Neural cell (in vitro differentiated cells): ENCODE measurements around the gene PTPRN2. TPM values are rescaled to one million over a fixed set of nuclear protein-coding genes. Genes with fewer than 3 reads are reported as not detected.

Experiments used
- H2AFZ ChIP-seq: fragments of 200-600, 300-800 bp; sonication (generic), shearing (Covaris generic); 2 replicates; pipeline ENCODE4 v1.6.0; 2014; ENCODE audit warnings: low read depth, mild to moderate bottlenecking, antibody characterized with exemption, low read length, moderate library complexity
- H3F3A ChIP-seq: fragments of 200-600 bp; shearing (Covaris generic); 2 replicates; pipeline ENCODE4 v1.6.1; 2016; ENCODE audit warnings: mild to moderate bottlenecking, moderate library complexity, mixed read lengths, antibody characterized with exemption, low read length; ENCODE audit not compliant: insufficient read depth, poor library complexity, severe bottlenecking
- H3K27ac ChIP-seq: fragments of 200-600, 300-800 bp; sonication (generic), shearing (Covaris generic); 2 replicates; pipeline ENCODE4 v1.5.1; 2014; ENCODE audit warnings: mild to moderate bottlenecking, low read length, moderate library complexity
- H3K27me3 ChIP-seq: fragments of 300-800, 200-600 bp; sonication (generic), shearing (Covaris generic); 2 replicates; pipeline ENCODE4 v1.6.0; 2014; ENCODE audit warnings: mild to moderate bottlenecking, low read depth, low read length, moderate library complexity; ENCODE audit not compliant: insufficient read depth
- H3K36me3 ChIP-seq: fragments of 300-800, 200-600 bp; sonication (generic), shearing (Covaris generic); 2 replicates; pipeline ENCODE4 v1.5.1; 2014; ENCODE audit warnings: mild to moderate bottlenecking, antibody characterized with exemption, low read length, moderate library complexity; ENCODE audit not compliant: insufficient read depth
- H3K4me2 ChIP-seq: fragments of 300-800, 200-600 bp; sonication (generic), shearing (Covaris generic); 2 replicates; pipeline ENCODE4 v1.6.0; 2014; ENCODE audit warnings: mild to moderate bottlenecking, low read length
- H3K4me3 ChIP-seq: fragments of 300-800, 200-600 bp; sonication (generic), shearing (Covaris generic); 2 replicates; pipeline ENCODE4 v1.5.1; 2014; ENCODE audit warnings: mild to moderate bottlenecking, low read length, moderate library complexity
- H3K79me2 ChIP-seq: fragments of 200-600 bp; shearing (Covaris generic); replicated peaks from 2 replicates; pipeline ENCODE4 v1.6.0; 2014; ENCODE audit warnings: mild to moderate bottlenecking, low read length, moderate library complexity; ENCODE audit not compliant: insufficient read depth
- H3K9ac ChIP-seq: fragments of 300-800, 200-600 bp; sonication (generic), shearing (Covaris generic); 2 replicates; pipeline ENCODE4 v1.6.1; 2016; ENCODE audit warnings: mild to moderate bottlenecking, low read length, mixed read lengths
- H3K9me2 ChIP-seq: fragments of 200-600 bp; shearing (Covaris generic); 2 replicates; pipeline ENCODE4 v1.6.1; 2016; ENCODE audit warnings: mild to moderate bottlenecking, low read length, mixed read lengths; ENCODE audit not compliant: insufficient read depth
- H3K9me3 ChIP-seq: fragments of 200-600, 300-800 bp; sonication (generic), shearing (Covaris generic); 2 replicates; pipeline ENCODE4 v1.6.1; 2016; ENCODE audit warnings: mild to moderate bottlenecking, mixed run types, low read length, moderate library complexity, mixed read lengths
- H4K20me1 ChIP-seq: fragments of 200-600 bp; shearing (Covaris generic); 2 replicates; pipeline ENCODE4 v1.6.1; 2016; ENCODE audit warnings: mild to moderate bottlenecking, mixed run types; ENCODE audit not compliant: insufficient read depth
- EP300 ChIP-seq: fragments of 450-650 bp; conservative IDR thresholded peaks from 2 replicates; pipeline ENCODE4 v1.6.1; 2014; ENCODE audit warnings: antibody characterized with exemption, mild to moderate bottlenecking, moderate library complexity; ENCODE audit not compliant: poor library complexity, severe bottlenecking
- EZH2 ChIP-seq: fragments of 200-600, 300-800 bp; shearing (Covaris generic), sonication (generic); IDR thresholded peaks from 2 replicates; pipeline ENCODE4 v1.6.1; 2014; ENCODE audit warnings: antibody characterized with exemption, low read length, borderline replicate concordance, mild to moderate bottlenecking; ENCODE audit not compliant: insufficient read depth, poor library complexity, severe bottlenecking
- MXI1 ChIP-seq: fragments of 450-650 bp; conservative IDR thresholded peaks from 2 replicates; pipeline ENCODE4 v1.6.1; 2014; ENCODE audit warnings: antibody characterized with exemption, mild to moderate bottlenecking; ENCODE audit not compliant: poor library complexity, severe bottlenecking
- POLR2AphosphoS5 ChIP-seq: IDR thresholded peaks from 2 replicates; pipeline ENCODE4 v1.6.1; 2012
- RAD21 ChIP-seq: fragments of 450-650 bp; conservative IDR thresholded peaks from 2 replicates; pipeline ENCODE4 v1.6.1; 2014; ENCODE audit warnings: antibody characterized with exemption, mild to moderate bottlenecking, moderate library complexity
- REST ChIP-seq: IDR thresholded peaks from 2 replicates; pipeline ENCODE4 v1.6.1; 2012; ENCODE audit warnings: borderline replicate concordance
- SMC3 ChIP-seq: fragments of 450-650 bp; conservative IDR thresholded peaks from 2 replicates; pipeline ENCODE4 v1.6.1; 2014; ENCODE audit warnings: antibody characterized with exemption, mild to moderate bottlenecking, moderate library complexity; ENCODE audit not compliant: poor library complexity
- TAF1 ChIP-seq: IDR thresholded peaks from 2 replicates; pipeline ENCODE4 v1.6.1; 2012; ENCODE audit warnings: low read depth
- polyA plus RNA-seq: library from polyadenylated mRNA; depleted of rRNA; stranded (reverse); fragments of >200 nt; gene quantifications from 2 replicates; pipeline ENCODE4 v1.2.3, GENCODE V29; 2014
- TF ChIP-seq, protein P1 (sequence below): fragments of 450-650 bp; IDR thresholded peaks from 2 replicates; pipeline ENCODE4 v1.5.1; 2014; ENCODE audit warnings: antibody characterized with exemption, mild to moderate bottlenecking, moderate library complexity; ENCODE audit not compliant: poor library complexity, severe bottlenecking

The PTPRN2 gene
- polyA plus RNA-seq, 1 donor from 2014 or later = 31.0 TPM

DNA sequence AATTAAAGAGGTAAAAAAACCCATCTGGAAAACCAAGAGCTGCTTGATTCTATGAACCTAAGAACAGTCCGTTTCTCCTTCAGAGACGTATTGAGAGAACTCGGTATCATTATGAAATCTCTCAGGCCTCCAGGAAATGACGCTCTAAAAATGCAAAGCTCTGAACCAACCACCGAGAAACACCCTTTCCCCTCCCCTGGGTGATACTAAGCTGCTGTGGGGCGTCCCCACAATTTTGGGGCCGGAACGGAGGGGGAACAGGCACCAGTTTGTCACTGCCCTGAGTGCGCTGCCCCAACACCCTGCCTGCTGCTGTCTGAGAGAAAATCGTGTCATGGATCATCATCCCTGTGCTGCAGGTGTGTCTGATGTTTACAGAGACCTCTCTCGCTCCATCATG is 741.4 kb downstream of the PTPRN2 start:
- H3K9ac ChIP-seq = no peak overlapping the region
- H3K9me2 ChIP-seq = no peaks in the 10 kb centered on the region
- no peaks in the 10 kb centered on the region for H3K36me3 ChIP-seq
- H3K9me3 ChIP-seq = peaks cover 3% of the 10 kb centered on the region
- peaks cover 4% of the 10 kb centered on the region for H3F3A ChIP-seq
- H3K79me2 ChIP-seq = no peaks in the 10 kb centered on the region
- no peaks in the 10 kb centered on the region for H4K20me1 ChIP-seq
- no peak overlapping the region for H3K4me3 ChIP-seq
- H2AFZ ChIP-seq = no peak overlapping the region
- H3K27me3 ChIP-seq = no peaks in the 10 kb centered on the region
- TF ChIP-seq REST = no peak
- no peak for TF ChIP-seq EP300
- TF ChIP-seq, protein P1, sequence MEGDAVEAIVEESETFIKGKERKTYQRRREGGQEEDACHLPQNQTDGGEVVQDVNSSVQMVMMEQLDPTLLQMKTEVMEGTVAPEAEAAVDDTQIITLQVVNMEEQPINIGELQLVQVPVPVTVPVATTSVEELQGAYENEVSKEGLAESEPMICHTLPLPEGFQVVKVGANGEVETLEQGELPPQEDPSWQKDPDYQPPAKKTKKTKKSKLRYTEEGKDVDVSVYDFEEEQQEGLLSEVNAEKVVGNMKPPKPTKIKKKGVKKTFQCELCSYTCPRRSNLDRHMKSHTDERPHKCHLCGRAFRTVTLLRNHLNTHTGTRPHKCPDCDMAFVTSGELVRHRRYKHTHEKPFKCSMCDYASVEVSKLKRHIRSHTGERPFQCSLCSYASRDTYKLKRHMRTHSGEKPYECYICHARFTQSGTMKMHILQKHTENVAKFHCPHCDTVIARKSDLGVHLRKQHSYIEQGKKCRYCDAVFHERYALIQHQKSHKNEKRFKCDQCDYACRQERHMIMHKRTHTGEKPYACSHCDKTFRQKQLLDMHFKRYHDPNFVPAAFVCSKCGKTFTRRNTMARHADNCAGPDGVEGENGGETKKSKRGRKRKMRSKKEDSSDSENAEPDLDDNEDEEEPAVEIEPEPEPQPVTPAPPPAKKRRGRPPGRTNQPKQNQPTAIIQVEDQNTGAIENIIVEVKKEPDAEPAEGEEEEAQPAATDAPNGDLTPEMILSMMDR = no peak
- no peak for TF ChIP-seq RAD21
- TF ChIP-seq EZH2 = no peak
- no peak for TF ChIP-seq TAF1
- TF ChIP-seq SMC3 = no peak
- no peak for TF ChIP-seq POLR2AphosphoS5
- no peak for TF ChIP-seq MXI1
- H3K4me2 ChIP-seq = no peak overlapping the region
- no peak overlapping the region for H3K27ac ChIP-seq

DNA sequence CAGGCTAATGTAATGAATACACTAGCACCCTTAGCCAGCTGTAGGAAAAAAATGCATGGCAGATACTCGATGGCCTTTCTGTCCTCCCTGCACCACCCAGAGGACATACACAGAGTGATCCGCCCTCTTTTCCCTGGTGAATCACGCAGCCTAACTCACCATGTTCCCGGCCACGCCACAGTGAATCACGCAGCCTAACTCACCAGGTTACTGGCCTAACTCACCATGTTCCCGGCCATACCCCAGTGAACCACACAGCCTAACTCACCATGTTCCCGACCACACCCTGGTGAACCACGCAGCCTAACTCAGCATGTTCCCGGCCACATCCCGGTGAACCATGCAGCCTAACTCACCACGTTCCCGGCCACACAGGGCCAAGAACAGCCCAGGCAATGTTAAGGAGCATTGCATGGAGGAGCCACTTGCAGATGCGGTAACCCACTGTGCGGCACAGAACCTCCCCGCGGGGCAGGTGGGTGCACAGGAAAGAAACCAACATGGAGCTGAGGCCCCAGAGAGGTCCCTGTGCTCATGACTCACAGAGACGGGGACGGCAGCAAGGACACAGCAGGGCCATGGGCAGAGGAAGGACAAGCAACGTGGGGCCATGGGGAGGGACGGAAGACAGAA is 742.3 kb downstream of the PTPRN2 start:
- peaks cover 4% of the 10 kb centered on the region for H3F3A ChIP-seq
- no peak overlapping the region for H3K4me3 ChIP-seq
- H3K27me3 ChIP-seq = no peaks in the 10 kb centered on the region
- no peaks in the 10 kb centered on the region for H3K9me2 ChIP-seq
- TF ChIP-seq RAD21 = no peak
- no peak for TF ChIP-seq SMC3
- no peak for TF ChIP-seq EP300
- TF ChIP-seq POLR2AphosphoS5 = no peak
- no peak for TF ChIP-seq EZH2
- no peak for TF ChIP-seq TAF1
- no peak for TF ChIP-seq REST
- TF ChIP-seq MXI1 = no peak
- TF ChIP-seq, protein P1 = no peak
- H2AFZ ChIP-seq = no peak overlapping the region
- H3K27ac ChIP-seq = no peak overlapping the region
- H3K79me2 ChIP-seq = no peaks in the 10 kb centered on the region
- H3K4me2 ChIP-seq = no peak overlapping the region
- H3K9ac ChIP-seq = no peak overlapping the region
- H4K20me1 ChIP-seq = no peaks in the 10 kb centered on the region
- no peaks in the 10 kb centered on the region for H3K36me3 ChIP-seq
- peaks cover 3% of the 10 kb centered on the region for H3K9me3 ChIP-seq
